Keratinocyte (primary cell): ENCODE data around the gene SLC34A1. TPM values are rescaled to one million over a fixed set of nuclear protein-coding genes. Genes with fewer than 3 reads are reported as not detected.

Experiments
- DNase-seq: peaks from one replicate; pipeline ENCODE4 v3.0.0-alpha.2; 2011; ENCODE audit warnings: low read depth, missing footprints, low spot score
- FAIRE-seq: peaks from 2 replicates; lab custom pipeline; 2011; peaks lifted over from hg19 to GRCh38; lab: Jason Lieb, UNC
- H2AFZ ChIP-seq: 2 replicates; pipeline ENCODE4 v1.6.0; 2012; ENCODE audit warnings: low read length, control low read depth, inconsistent platforms; ENCODE audit not compliant: control insufficient read depth
- H3K27ac ChIP-seq: 2 replicates; pipeline ENCODE4 v1.5.1; 2011; ENCODE audit warnings: low read length; ENCODE audit not compliant: control insufficient read depth, insufficient read depth
- H3K27me3 ChIP-seq: 3 replicates; pipeline ENCODE4 v1.6.0; 2011; ENCODE audit warnings: low read length; ENCODE audit not compliant: control insufficient read depth, insufficient read depth; ENCODE audit errors: extremely low read depth
- H3K36me3 ChIP-seq, 2 experiments: 2 replicates in 1 of 2; 3 replicates in 1 of 2; pipeline ENCODE4 v1.5.1; 2011; ENCODE audit warnings: low read length in 2 of 2, mild to moderate bottlenecking in 1 of 2; ENCODE audit not compliant: control insufficient read depth in 2 of 2, insufficient read depth in 2 of 2; ENCODE audit errors: extremely low read depth in 1 of 2
- H3K4me1 ChIP-seq: 3 replicates; pipeline ENCODE4 v1.5.1; 2011; ENCODE audit warnings: low read length; ENCODE audit not compliant: control insufficient read depth, insufficient read depth; ENCODE audit errors: extremely low read depth
- H3K4me2 ChIP-seq: 3 replicates; pipeline ENCODE4 v1.6.0; 2011; ENCODE audit warnings: low read depth, low read length; ENCODE audit not compliant: control insufficient read depth, insufficient read depth; ENCODE audit errors: extremely low read depth
- H3K4me3 ChIP-seq, 3 experiments: fragments of 200-600 bp in 1 of 3; sonication (generic) in 1 of 3; 2 replicates in 2 of 3; 3 replicates in 1 of 3; pipeline ENCODE4 v1.5.1; 2011 to 2016; ENCODE audit warnings: low read length in 3 of 3, mild to moderate bottlenecking in 3 of 3, control low read depth in 2 of 3, inconsistent platforms in 1 of 3, low read depth in 1 of 3, mixed read lengths in 1 of 3, mixed run types in 1 of 3, moderate library complexity in 1 of 3; ENCODE audit not compliant: control insufficient read depth in 2 of 3, insufficient read depth in 2 of 3; ENCODE audit errors: extremely low read depth in 1 of 3
- H3K79me2 ChIP-seq: 2 replicates; pipeline ENCODE4 v1.6.0; 2012; ENCODE audit warnings: low read length; ENCODE audit not compliant: control insufficient read depth, insufficient read depth
- H3K9ac ChIP-seq: 3 replicates; pipeline ENCODE4 v1.6.0; 2011; ENCODE audit warnings: low read length; ENCODE audit not compliant: control insufficient read depth, insufficient read depth; ENCODE audit errors: extremely low read depth
- H3K9me1 ChIP-seq: 3 replicates; pipeline ENCODE4 v1.6.0; 2011; ENCODE audit warnings: low read length; ENCODE audit not compliant: control insufficient read depth, insufficient read depth; ENCODE audit errors: extremely low read depth
- H3K9me3 ChIP-seq: 2 replicates; pipeline ENCODE4 v1.5.1; 2012; ENCODE audit warnings: low read depth, low read length; ENCODE audit not compliant: control insufficient read depth
- H4K20me1 ChIP-seq: 3 replicates; pipeline ENCODE4 v1.6.0; 2011; ENCODE audit warnings: low read length; ENCODE audit not compliant: control insufficient read depth, insufficient read depth; ENCODE audit errors: extremely low read depth
- CTCF ChIP-seq, 3 experiments: IDR thresholded peaks in 1 of 3; conservative IDR thresholded peaks in 1 of 3; optimal IDR thresholded peaks in 1 of 3; 2 replicates in 2 of 3; 3 replicates in 1 of 3; pipeline versions ENCODE3 to v1.5.1; 2011; ENCODE audit warnings: low read length in 3 of 3, mild to moderate bottlenecking in 3 of 3, moderate library complexity in 2 of 3, control low read depth in 1 of 3, inconsistent platforms in 1 of 3; ENCODE audit not compliant: insufficient read depth in 2 of 3; ENCODE audit errors: extremely low read depth in 1 of 3
- EZH2 ChIP-seq: IDR thresholded peaks from one replicate; pipeline ENCODE4 v1.6.1; 2012; ENCODE audit warnings: inconsistent platforms, mild to moderate bottlenecking, low read length, moderate library complexity
- dilution Hi-C: fragments of 300-500 bp; cut with MboI; formaldehyde crosslinking; loops from one replicate; pipeline ENCODE4 v1.7.0; 2020; ENCODE audit warnings: low sequenced_read_pairs; ENCODE audit not compliant: extremely low pct_ligation_motif_present
- polyA plus RNA-seq, 5 experiments: library from polyadenylated mRNA; depleted of rRNA in 3 of 5; stranded (reverse) in 3 of 5; stranded (forward) in 1 of 5; unstranded in 1 of 5; fragments of >200 nt; gene quantifications; 1 replicate in 1 of 5; 2 replicates in 3 of 5; 3 replicates in 1 of 5; pipeline versions ENCODE4 v1.2.1 to v1.2.3, GENCODE V29; 2011 to 2012; ENCODE audit warnings: missing spikeins in 2 of 5, low read depth in 1 of 5, low replicate concordance in 1 of 5

Gene SLC34A1
- polyA plus RNA-seq, 1 donor (not counting 4 experiments of a cell fraction or from before 2014, with no cell fraction given), result 0.07 TPM

GRCh38 chr5:177356746-177357145 is 27.5 kb upstream of the SLC34A1 start:
- Histone ChIP-seq H3K9me1 (no peaks in the 10 kb centered on the region), H3K9ac (no peak overlapping the region), H3K4me2 (no peak overlapping the region), H3K36me3 (no peaks in the 10 kb centered on the region), H3K4me1 (peaks cover 25% of the 10 kb centered on the region), H3K9me3 (no peaks in the 10 kb centered on the region), H4K20me1 (no peaks in the 10 kb centered on the region), H3K27me3 (no peaks in the 10 kb centered on the region), H3K27ac (no peak overlapping the region), H3K79me2 (no peaks in the 10 kb centered on the region), H2AFZ (no peak overlapping the region), H3K4me3 (no peak overlapping the region)
- dilution Hi-C loops, result no loop called here
- FAIRE-seq, result no peak
- no peak for DNase-seq
- TF ChIP-seq CTCF (optimal IDR thresholded peaks at IDR 0.05 in 1 of 3, IDR thresholded peaks at IDR 0.05 in 1 of 3, conservative IDR thresholded peaks at IDR 0.05 in 1 of 3; ENCODE audit: extremely low read depth in 1 of 3, insufficient read depth in 2 of 3, low read length in 3 of 3), result no peak
- no peak for TF ChIP-seq EZH2

- H3K27ac ChIP-seq, result no peak overlapping the region
- no peak overlapping the region for H2AFZ ChIP-seq
- no peaks in the 10 kb centered on the region for H3K9me3 ChIP-seq
- FAIRE-seq (no peak), DNase-seq (no peak)
- no peak for TF ChIP-seq EZH2
- no peak for TF ChIP-seq CTCF (optimal IDR thresholded peaks at IDR 0.05 in 1 of 3, IDR thresholded peaks at IDR 0.05 in 1 of 3, conservative IDR thresholded peaks at IDR 0.05 in 1 of 3; ENCODE audit: extremely low read depth in 1 of 3, insufficient read depth in 2 of 3, low read length in 3 of 3)
- H3K4me1 ChIP-seq, result peaks cover 26% of the 10 kb centered on the region
- H3K4me2 ChIP-seq, result no peak overlapping the region
- no peaks in the 10 kb centered on the region for H3K79me2 ChIP-seq
- dilution Hi-C loops, result no loop called here
- no peak overlapping the region for H3K4me3 ChIP-seq
- no peaks in the 10 kb centered on the region for H4K20me1 ChIP-seq
- H3K27me3 ChIP-seq, result no peaks in the 10 kb centered on the region
- H3K36me3 ChIP-seq, result no peaks in the 10 kb centered on the region
- no peaks in the 10 kb centered on the region for H3K9me1 ChIP-seq
- H3K9ac ChIP-seq, result no peak overlapping the region
Observed at GRCh38 chr5:177357146-177357458, 27.1 kb upstream of the SLC34A1 start.
